Mucosa of stomach (tissue), 1 donor: ENCODE measurements around the gene PYCR2.

Source experiments
- H3K27me3 ChIP-seq: one replicate; pipeline ENCODE4 v1.7.0; 2013; ENCODE audit warnings: mild to moderate bottlenecking, low read length; ENCODE audit not compliant: control insufficient read depth, insufficient read depth
- H3K36me3 ChIP-seq: one replicate; pipeline ENCODE4 v1.7.0; 2013; ENCODE audit warnings: low read length; ENCODE audit not compliant: control insufficient read depth, insufficient read depth
- H3K4me1 ChIP-seq: one replicate; pipeline ENCODE4 v1.7.0; 2013; ENCODE audit warnings: mild to moderate bottlenecking, low read length; ENCODE audit not compliant: control insufficient read depth, insufficient read depth
- H3K4me3 ChIP-seq: one replicate; pipeline ENCODE4 v1.7.0; 2013; ENCODE audit warnings: low read length
- H3K9ac ChIP-seq: one replicate; pipeline ENCODE4 v1.7.0; 2013; ENCODE audit warnings: mild to moderate bottlenecking, low read length, moderate library complexity
- H3K9me3 ChIP-seq: one replicate; pipeline ENCODE4 v1.7.0; 2013; ENCODE audit warnings: mild to moderate bottlenecking, low read length, moderate library complexity; ENCODE audit not compliant: control insufficient read depth
- donor health status: Pancreatic carcinoma.

PYCR2 gene

DNA sequence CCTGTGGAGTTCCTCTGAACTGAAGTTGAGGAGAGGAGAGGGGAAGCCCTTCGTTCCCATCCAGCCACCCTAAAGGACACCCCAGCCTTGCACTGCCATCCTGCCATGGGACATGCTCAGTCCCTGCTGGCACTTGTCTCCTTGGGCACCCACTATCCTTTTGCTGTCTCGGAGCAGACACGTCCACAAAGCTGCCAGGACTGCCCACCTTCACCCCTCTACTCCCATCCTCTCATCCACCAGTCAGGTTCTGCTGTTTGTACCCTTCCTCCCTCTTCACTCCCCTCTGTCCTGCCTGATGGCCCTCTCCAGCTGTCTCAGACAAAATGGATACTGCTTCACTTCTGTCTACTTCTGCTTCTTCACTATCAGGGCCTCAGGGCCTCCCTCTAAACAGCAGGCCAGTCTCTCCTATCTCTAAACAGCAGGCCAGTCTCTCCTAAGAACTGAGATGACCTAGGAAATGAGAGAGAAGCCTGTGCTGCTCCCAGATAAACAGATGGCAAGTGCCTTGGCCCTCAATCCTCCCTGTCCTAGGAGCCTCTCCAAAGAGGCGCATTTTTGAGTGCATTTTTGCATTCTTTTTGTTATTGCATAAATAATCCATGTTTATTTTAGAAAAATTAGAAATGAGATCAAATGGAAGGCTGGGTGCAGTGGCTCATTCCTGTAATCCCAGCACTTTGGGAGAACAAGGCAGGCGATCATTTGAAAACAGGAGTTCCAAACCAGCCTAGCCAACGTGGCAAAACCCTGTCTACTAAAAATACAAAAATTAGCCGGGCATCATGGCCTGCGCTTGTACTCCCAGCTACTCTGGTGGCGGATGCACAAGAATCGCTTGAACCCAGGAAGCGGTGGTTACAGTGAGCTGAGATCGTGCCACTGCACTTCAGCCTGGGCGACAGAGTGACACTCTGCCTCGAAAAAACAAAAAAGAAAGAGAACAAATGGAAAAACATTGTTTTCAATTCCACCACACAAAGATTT, 4.4 kb upstream of the PYCR2 start:
- Histone ChIP-seq H3K4me3 (no peak overlapping the region), H3K9me3 (no peaks in the 10 kb centered on the region), H3K9ac (no peak overlapping the region), H3K27me3 (no peaks in the 10 kb centered on the region), H3K4me1 (peaks cover 4% of the 10 kb centered on the region), H3K36me3 (no peaks in the 10 kb centered on the region)

- Histone ChIP-seq H3K27me3 (no peaks in the 10 kb centered on the region), H3K9me3 (no peaks in the 10 kb centered on the region), H3K4me1 (peaks cover 21% of the 10 kb centered on the region), H3K9ac (no peak overlapping the region), H3K36me3 (no peaks in the 10 kb centered on the region), H3K4me3 (no peak overlapping the region)
Observed at GRCh38 chr1:225926551-225927113, 2.6 kb upstream of the PYCR2 start.

DNA sequence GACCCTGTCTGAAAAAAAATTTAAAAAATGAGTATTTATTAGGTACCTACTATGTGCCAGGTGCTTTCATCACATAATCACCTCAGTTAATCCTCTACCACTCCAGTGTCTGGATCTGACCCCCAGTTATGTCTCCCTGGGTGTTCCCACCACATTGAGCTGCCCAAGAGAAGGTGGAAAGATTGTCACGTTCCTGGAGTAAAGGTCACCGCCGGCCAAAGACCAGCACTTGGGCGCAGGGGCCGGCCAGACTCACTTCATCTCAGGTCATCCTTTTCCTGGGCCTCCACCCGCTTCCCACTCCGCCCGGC, 714 bp downstream of the PYCR2 start:
- Histone ChIP-seq H3K9ac (peak overlapping the region; percentile 98), H3K4me1 (peaks cover 30% of the 10 kb centered on the region), H3K4me3 (peak overlapping the region; percentile 100), H3K9me3 (no peaks in the 10 kb centered on the region), H3K36me3 (peaks cover 2% of the 10 kb centered on the region), H3K27me3 (no peaks in the 10 kb centered on the region)

- H3K27me3 ChIP-seq: no peaks in the 10 kb centered on the region
- H3K36me3 ChIP-seq: peaks cover 3% of the 10 kb centered on the region
- no peaks in the 10 kb centered on the region for H3K9me3 ChIP-seq
- no peak overlapping the region for H3K4me3 ChIP-seq
- H3K9ac ChIP-seq: peak overlapping the region; percentile 10
- peaks cover 30% of the 10 kb centered on the region for H3K4me1 ChIP-seq
Observed at GRCh38 chr1:225921734-225922709, 2.0 kb downstream of the PYCR2 start.

GRCh38 chr1:225919906-225920305, 4.1 kb downstream of the PYCR2 start:
- peak overlapping the region; percentile 30 for H3K9ac ChIP-seq
- H3K4me1 ChIP-seq: peaks cover 30% of the 10 kb centered on the region
- no peaks in the 10 kb centered on the region for H3K27me3 ChIP-seq
- peaks cover 3% of the 10 kb centered on the region for H3K36me3 ChIP-seq
- no peaks in the 10 kb centered on the region for H3K9me3 ChIP-seq
- H3K4me3 ChIP-seq: no peak overlapping the region

- Histone ChIP-seq H3K9me3 (no peaks in the 10 kb centered on the region), H3K27me3 (no peaks in the 10 kb centered on the region), H3K4me1 (peaks cover 24% of the 10 kb centered on the region), H3K9ac (no peak overlapping the region), H3K4me3 (no peak overlapping the region), H3K36me3 (peaks cover 3% of the 10 kb centered on the region)
Observed at GRCh38 chr1:225918280-225918679, 5.8 kb downstream of the PYCR2 start.

GRCh38 chr1:225917536-225917935, 6.5 kb downstream of the PYCR2 start:
- H3K36me3 ChIP-seq: peaks cover 3% of the 10 kb centered on the region

DNA sequence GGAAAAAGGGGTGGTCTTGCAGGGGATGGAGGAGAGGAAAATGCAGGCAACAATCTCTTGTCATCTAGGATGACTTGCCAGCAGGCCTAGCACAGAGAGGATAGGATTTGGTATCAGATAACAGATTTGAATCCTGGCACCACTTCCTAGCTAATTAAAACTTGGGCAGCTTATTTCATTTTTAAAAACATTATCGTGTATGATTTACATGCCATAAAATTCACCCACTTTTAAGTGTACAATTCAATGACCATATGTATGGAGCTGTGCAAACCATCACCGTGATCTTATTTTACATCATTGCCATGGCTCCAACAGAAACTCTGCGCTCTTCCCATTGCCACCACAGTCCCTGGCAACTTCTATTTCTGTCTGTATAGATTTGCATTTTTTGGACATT, 6.9 kb downstream of the PYCR2 start:
- Histone ChIP-seq H3K9me3 (no peaks in the 10 kb centered on the region), H3K4me1 (peaks cover 12% of the 10 kb centered on the region), H3K9ac (no peak overlapping the region), H3K36me3 (peaks cover 3% of the 10 kb centered on the region), H3K4me3 (no peak overlapping the region), H3K27me3 (no peaks in the 10 kb centered on the region)

More at GRCh38 chr1:225917536-225917935, 6.5 kb downstream of the PYCR2 start:
- Histone ChIP-seq H3K9me3 (no peaks in the 10 kb centered on the region), H3K9ac (no peak overlapping the region), H3K4me3 (no peak overlapping the region), H3K27me3 (no peaks in the 10 kb centered on the region), H3K4me1 (peaks cover 16% of the 10 kb centered on the region)

DNA sequence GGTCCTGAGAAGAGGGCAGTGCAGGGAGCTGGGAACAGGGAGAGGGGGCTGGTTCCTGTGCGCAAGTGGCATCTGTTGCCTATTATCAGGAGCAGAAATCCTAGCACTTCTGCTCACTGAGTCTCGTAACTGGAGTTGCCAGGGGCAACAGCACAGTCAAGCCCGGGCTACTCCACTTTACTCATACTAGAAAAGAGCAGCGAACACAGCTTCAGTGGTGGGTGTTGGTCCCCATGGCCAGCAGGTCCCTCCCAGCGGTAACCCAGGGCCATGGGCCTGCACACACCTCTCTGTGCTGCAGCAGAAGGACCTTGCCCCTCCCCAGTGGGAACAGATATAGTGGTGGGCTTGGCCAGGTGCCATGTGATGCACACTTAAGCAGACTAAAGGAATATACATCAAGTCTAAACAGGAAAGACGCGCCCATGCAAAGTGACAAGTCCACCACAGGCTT, 8.5 kb downstream of the PYCR2 start:
- Histone ChIP-seq H3K27me3 (no peaks in the 10 kb centered on the region), H3K36me3 (peaks cover 3% of the 10 kb centered on the region), H3K9me3 (no peaks in the 10 kb centered on the region), H3K9ac (no peak overlapping the region), H3K4me1 (peaks cover 18% of the 10 kb centered on the region), H3K4me3 (no peak overlapping the region)

- Histone ChIP-seq H3K36me3 (peaks cover 3% of the 10 kb centered on the region), H3K9me3 (no peaks in the 10 kb centered on the region), H3K9ac (no peak overlapping the region), H3K4me1 (peaks cover 22% of the 10 kb centered on the region), H3K4me3 (no peak overlapping the region), H3K27me3 (no peaks in the 10 kb centered on the region)
Observed at GRCh38 chr1:225914947-225915346, 9.1 kb downstream of the PYCR2 start.

DNA sequence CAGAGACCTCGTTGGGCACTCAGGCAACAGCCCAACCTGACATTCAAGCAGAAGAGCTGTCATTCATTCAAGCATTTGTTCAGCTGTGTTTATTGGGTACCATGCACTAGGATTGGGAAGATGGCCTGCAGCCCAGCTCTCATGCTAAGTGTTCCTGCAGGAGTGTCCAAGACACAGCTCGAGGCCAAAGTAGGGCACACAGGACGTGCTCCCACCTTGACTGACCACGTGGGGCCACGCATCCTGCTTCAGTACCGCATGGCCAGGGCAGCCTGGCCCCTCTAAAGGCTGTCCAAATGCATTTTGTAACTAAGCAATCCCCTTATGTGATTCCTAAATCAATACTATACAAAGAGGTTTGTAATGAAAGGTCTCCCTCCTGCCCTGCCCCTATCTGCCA, 9.7 kb downstream of the PYCR2 start:
- Histone ChIP-seq H3K9ac (no peak overlapping the region), H3K4me3 (no peak overlapping the region), H3K9me3 (no peaks in the 10 kb centered on the region), H3K4me1 (peaks cover 22% of the 10 kb centered on the region), H3K27me3 (no peaks in the 10 kb centered on the region), H3K36me3 (peaks cover 3% of the 10 kb centered on the region)
